ENCODE results near the gene EBLN1. TPM values are rescaled to one million over a fixed set of nuclear protein-coding genes. Genes with fewer than 3 reads are reported as not detected.

Gene EBLN1
- total and polyA plus RNA-seq, 2 of the 13 experiments (the other 11 are each of a cell fraction or from before 2014, with no cell fraction given): not detected

GRCh38 chr10:22228943-22229801 is 11.4 kb upstream of the EBLN1 start (continued):
- TF ChIP-seq CEBPZ (IDR thresholded peaks at IDR 0.05; ENCODE audit: low read length): no peak
- TF ChIP-seq ZBTB25 (CRISPR knock-in tag; IDR thresholded peaks at IDR 0.05): 0 out of 2 replicates have a peak, but pooled peaks have one; percentile 27
- no peak for TF ChIP-seq ZBTB8A (CRISPR knock-in tag; IDR thresholded peaks at IDR 0.05; ENCODE audit: borderline replicate concordance, low read depth)
- TF ChIP-seq PHF8 (CRISPR knock-in tag; IDR thresholded peaks at IDR 0.05): peak; percentile 79
- TF ChIP-seq ZNF670 (CRISPR knock-in tag; IDR thresholded peaks at IDR 0.05; ENCODE audit: borderline replicate concordance): peak; percentile 42; the same call in 1 of the 2 replicates
- TF ChIP-seq ZNF703 (CRISPR knock-in tag; IDR thresholded peaks at IDR 0.05; ENCODE audit: borderline replicate concordance): no peak
- TF ChIP-seq ZSCAN29 (CRISPR knock-in tag; conservative IDR thresholded peaks at IDR 0.05): peak; percentile 72; the same call in 1 of the 2 replicates
- peak; percentile 86 for TF ChIP-seq ZGPAT (CRISPR knock-in tag; IDR thresholded peaks at IDR 0.05)
- TF ChIP-seq SMAD3 (CRISPR knock-in tag; IDR thresholded peaks at IDR 0.05): 0 out of 2 replicates have a peak, but pooled peaks have one; percentile 38
- TF ChIP-seq NR2F6 (IDR thresholded peaks at IDR 0.05): no peak
- no peak for TF ChIP-seq NR2F6 (CRISPR knock-in tag; IDR thresholded peaks at IDR 0.05)
- TF ChIP-seq ZNF616 (CRISPR knock-in tag; IDR thresholded peaks at IDR 0.05; ENCODE audit: low read depth): no peak
- TF ChIP-seq ATF6 (CRISPR knock-in tag; conservative IDR thresholded peaks at IDR 0.05): no peak
- TF ChIP-seq JUNB (CRISPR knock-in tag; IDR thresholded peaks at IDR 0.05; ENCODE audit: borderline replicate concordance): no peak
- no peak for TF ChIP-seq JUND (CRISPR knock-in tag; IDR thresholded peaks at IDR 0.05)
- no peak; the same call in 1 of the 2 replicates for TF ChIP-seq ZFP62 (CRISPR knock-in tag; IDR thresholded peaks at IDR 0.05)
- TF ChIP-seq ZNF691 (CRISPR knock-in tag; IDR thresholded peaks at IDR 0.05; ENCODE audit: borderline replicate concordance, low read depth): peak; percentile 78; the same call in 1 of the 2 replicates
- TF ChIP-seq PRMT3 (CRISPR knock-in tag; IDR thresholded peaks at IDR 0.05; ENCODE audit: borderline replicate concordance, low read depth): no peak
- TF ChIP-seq ZNF530 (CRISPR knock-in tag; IDR thresholded peaks at IDR 0.05; ENCODE audit: low read depth): no peak
